Natural killer cell (primary cell): ENCODE measurements around the gene AKAP7. TPM values are rescaled to one million over a fixed set of nuclear protein-coding genes. Genes with fewer than 3 reads are reported as not detected.

Experiments
- ATAC-seq, 3 donors: fragments of 150-1000 bp in 2 of 3; fragments of 200-7000 bp in 1 of 3; cut with Tn5 transposase; 1 replicate in 1 of 3; 2 replicates in 2 of 3; pipeline ENCODE4 v1.10.0; 2021; ENCODE audit warnings: mild to moderate bottlenecking in 2 of 3, moderate library complexity in 2 of 3
- DNase-seq, 2 donors: peaks; one replicate each; pipeline versions ENCODE4 v3.0.0 to v3.0.0-alpha.2; 2013 to 2021; ENCODE audit warnings: mixed read lengths in 1 of 2
- H3K27ac ChIP-seq: one replicate; pipeline ENCODE4 v1.5.1; 2013; ENCODE audit warnings: mild to moderate bottlenecking, low read length
- H3K27me3 ChIP-seq: one replicate; pipeline ENCODE4 v1.6.1; 2013; ENCODE audit warnings: low read length; ENCODE audit not compliant: control insufficient read depth, insufficient read depth
- H3K36me3 ChIP-seq: one replicate; pipeline ENCODE4 v1.6.1; 2013; ENCODE audit warnings: low read length; ENCODE audit not compliant: control insufficient read depth, insufficient read depth
- H3K4me1 ChIP-seq: one replicate; pipeline ENCODE4 v1.6.1; 2013; ENCODE audit warnings: low read length; ENCODE audit not compliant: control insufficient read depth, insufficient read depth
- H3K4me3 ChIP-seq: one replicate; pipeline ENCODE4 v1.5.1; 2013; ENCODE audit warnings: low read length
- H3K9me3 ChIP-seq: one replicate; pipeline ENCODE4 v1.6.1; 2013; ENCODE audit warnings: low read length; ENCODE audit not compliant: control insufficient read depth, insufficient read depth
- H3K27ac Mint-ChIP-seq, 2 donors: one replicate each; pipeline ENCODE4 v1.8.0; 2022; ENCODE audit warnings: mild to moderate bottlenecking in 2 of 2, mixed read lengths in 2 of 2, moderate library complexity in 1 of 2
- H3K27me3 Mint-ChIP-seq, 2 donors: one replicate each; pipeline ENCODE4 v1.8.0; 2022; ENCODE audit warnings: low read depth in 2 of 2, mixed read lengths in 2 of 2
- H3K36me3 Mint-ChIP-seq: one replicate; pipeline ENCODE4 v1.8.0; 2022; ENCODE audit warnings: mixed read lengths
- H3K4me1 Mint-ChIP-seq, 2 donors: one replicate each; pipeline ENCODE4 v1.8.0; 2022; ENCODE audit warnings: mixed read lengths in 2 of 2
- H3K4me3 Mint-ChIP-seq: one replicate; pipeline ENCODE4 v1.8.0; 2022; ENCODE audit warnings: mild to moderate bottlenecking, moderate library complexity, mixed read lengths
- H3K9me3 Mint-ChIP-seq, 2 donors: one replicate each; pipeline ENCODE4 v1.8.0; 2022; ENCODE audit warnings: mixed read lengths in 2 of 2
- WGBS: methylation state at CpG from one replicate; pipeline ENCODE4 v1.1.7; 2013; ENCODE audit warnings: missing lambda C conversion rate; ENCODE audit not compliant: insufficient coverage; 5-methylcytosine and 5-hydroxymethylcytosine counted together
- intact Hi-C: fragments of 100-400 bp; cut with micrococcal nuclease; formaldehyde crosslinking; loops from one replicate; pipeline ENCODE4 v1.14.2; 2022
- total RNA-seq, 4 donors: library from RNA; stranded (reverse); fragments of 120-200 nt in 1 of 4; gene quantifications; one replicate each; pipeline versions ENCODE4 v1.2.3 to v1.2.4, GENCODE V29; 2013 to 2022
- TF ChIP-seq, protein P1 (sequence below): fragments of 200-600 bp; IDR thresholded peaks from one replicate; pipeline ENCODE4 v1.8.0; 2022; ENCODE audit warnings: antibody characterized with exemption

Gene AKAP7
- total RNA-seq, 3 donors from 2014 or later (not counting 1 experiment from before 2014, with no cell fraction given): 13.5 to 21.0 (median 14.7) TPM

DNA sequence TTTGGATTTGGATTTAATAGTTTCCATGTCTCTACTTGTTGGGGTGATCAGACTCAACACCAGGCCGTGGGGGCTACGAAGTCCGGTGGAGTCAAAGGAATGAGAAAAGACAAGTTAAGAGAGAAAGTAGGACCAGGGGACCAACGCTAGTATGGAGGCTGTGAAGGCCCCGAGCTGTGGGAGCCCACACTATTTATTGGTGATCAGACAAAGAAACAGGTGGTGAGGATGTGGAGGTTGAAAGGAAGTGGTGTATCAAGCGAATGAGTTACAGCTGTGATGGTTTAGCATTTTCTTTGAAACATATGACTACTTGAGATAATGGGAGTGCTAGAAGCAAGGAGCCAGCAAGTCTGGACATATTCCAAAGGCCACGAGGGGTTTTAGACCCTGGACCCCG lies 62.4 kb downstream of the AKAP7 start:
- no peaks in the 10 kb centered on the region for H3K27me3 Mint-ChIP-seq
- Histone ChIP-seq H3K4me3 (no peak overlapping the region), H3K9me3 (no peaks in the 10 kb centered on the region), H3K27me3 (no peaks in the 10 kb centered on the region), H3K4me1 (peaks cover 22% of the 10 kb centered on the region), H3K27ac (peak overlapping the region; percentile 43), H3K36me3 (no peaks in the 10 kb centered on the region)
- peak in 1 of 2 donors; percentile 48 for DNase-seq
- peaks cover 16% of the 10 kb centered on the region for H3K36me3 Mint-ChIP-seq
- ATAC-seq: no peak
- intact Hi-C loops: loop anchor here (10.0 kb wide), 2 partner anchors 87 to 427 kb away; partner anchors contain the start of gene MED23
- TF ChIP-seq, protein P1, sequence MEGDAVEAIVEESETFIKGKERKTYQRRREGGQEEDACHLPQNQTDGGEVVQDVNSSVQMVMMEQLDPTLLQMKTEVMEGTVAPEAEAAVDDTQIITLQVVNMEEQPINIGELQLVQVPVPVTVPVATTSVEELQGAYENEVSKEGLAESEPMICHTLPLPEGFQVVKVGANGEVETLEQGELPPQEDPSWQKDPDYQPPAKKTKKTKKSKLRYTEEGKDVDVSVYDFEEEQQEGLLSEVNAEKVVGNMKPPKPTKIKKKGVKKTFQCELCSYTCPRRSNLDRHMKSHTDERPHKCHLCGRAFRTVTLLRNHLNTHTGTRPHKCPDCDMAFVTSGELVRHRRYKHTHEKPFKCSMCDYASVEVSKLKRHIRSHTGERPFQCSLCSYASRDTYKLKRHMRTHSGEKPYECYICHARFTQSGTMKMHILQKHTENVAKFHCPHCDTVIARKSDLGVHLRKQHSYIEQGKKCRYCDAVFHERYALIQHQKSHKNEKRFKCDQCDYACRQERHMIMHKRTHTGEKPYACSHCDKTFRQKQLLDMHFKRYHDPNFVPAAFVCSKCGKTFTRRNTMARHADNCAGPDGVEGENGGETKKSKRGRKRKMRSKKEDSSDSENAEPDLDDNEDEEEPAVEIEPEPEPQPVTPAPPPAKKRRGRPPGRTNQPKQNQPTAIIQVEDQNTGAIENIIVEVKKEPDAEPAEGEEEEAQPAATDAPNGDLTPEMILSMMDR: no peak
- 29% methylated on average over 8 of the region's 8 CpGs for WGBS
- H3K4me3 Mint-ChIP-seq: peak overlapping the region; percentile 18
- H3K4me1 Mint-ChIP-seq: peaks cover 45 to 46% of the 10 kb centered on the region in 2 donors
- H3K27ac Mint-ChIP-seq: peak overlapping the region; percentile 81 to 96
- H3K9me3 Mint-ChIP-seq: no peaks in the 10 kb centered on the region

- 4% methylated on average over 10 of the region's 10 CpGs for WGBS
- ATAC-seq (peak; percentile 95 to 99 (median 98)), DNase-seq (peak; percentile 62 to 94)
- Histone ChIP-seq H3K4me1 (peaks cover 22% of the 10 kb centered on the region), H3K4me3 (peak overlapping the region; percentile 8), H3K27me3 (no peaks in the 10 kb centered on the region), H3K36me3 (no peaks in the 10 kb centered on the region), H3K9me3 (no peaks in the 10 kb centered on the region), H3K27ac (peak overlapping the region; percentile 72)
- intact Hi-C loops: loop anchor here (1.0 to 10.0 kb wide), 4 partner anchors 85 to 425 kb away; partner anchors contain the start of gene MED23
- peak overlapping the region; percentile 87 for H3K4me3 Mint-ChIP-seq
- H3K4me1 Mint-ChIP-seq: peaks cover 55% of the 10 kb centered on the region in 2 donors
- no peaks in the 10 kb centered on the region for H3K9me3 Mint-ChIP-seq
- H3K27ac Mint-ChIP-seq: peak overlapping the region; percentile 81 to 96
- no peaks in the 10 kb centered on the region for H3K27me3 Mint-ChIP-seq
- TF ChIP-seq, protein P1: peak; percentile 83
- H3K36me3 Mint-ChIP-seq: no peaks in the 10 kb centered on the region
Observed at GRCh38 chr6:131199568-131200272, 64.5 kb downstream of the AKAP7 start.

GRCh38 chr6:131205481-131206244 lies 70.4 kb downstream of the AKAP7 start:
- 100% methylated on average over 2 of the region's 3 CpGs for WGBS
- Mint-ChIP-seq H3K36me3 (peaks cover 2% of the 10 kb centered on the region), H3K4me1 (peaks cover 44 to 49% of the 10 kb centered on the region in 2 donors), H3K27me3 (no peaks in the 10 kb centered on the region), H3K9me3 (no peaks in the 10 kb centered on the region), H3K4me3 (no peak overlapping the region), H3K27ac (peak overlapping the region; percentile 2 to 15)
- Histone ChIP-seq H3K4me1 (peaks cover 4% of the 10 kb centered on the region), H3K9me3 (no peaks in the 10 kb centered on the region), H3K36me3 (no peaks in the 10 kb centered on the region), H3K27me3 (no peaks in the 10 kb centered on the region), H3K4me3 (no peak overlapping the region), H3K27ac (no peak overlapping the region)
- intact Hi-C loops: no loop called here
- ATAC-seq (no peak), DNase-seq (peak in 1 of 2 donors; percentile 28)
- TF ChIP-seq, protein P1: no peak
